HCEC 1CT (cell line): ENCODE measurements around the gene GADD45B.
A peak's percentile ranks its signal among the peaks of the same experiment; 100 is the strongest.
"Not testable (repeated sequence)": the region's sequence is repeated elsewhere in the genome, so short reads cannot be mapped to it uniquely, and the experiment has no call there.

ENCODE experiments used
- DNase-seq: peaks from one replicate; pipeline ENCODE4 v3.0.0-alpha.2; 2017

GADD45B gene

DNA sequence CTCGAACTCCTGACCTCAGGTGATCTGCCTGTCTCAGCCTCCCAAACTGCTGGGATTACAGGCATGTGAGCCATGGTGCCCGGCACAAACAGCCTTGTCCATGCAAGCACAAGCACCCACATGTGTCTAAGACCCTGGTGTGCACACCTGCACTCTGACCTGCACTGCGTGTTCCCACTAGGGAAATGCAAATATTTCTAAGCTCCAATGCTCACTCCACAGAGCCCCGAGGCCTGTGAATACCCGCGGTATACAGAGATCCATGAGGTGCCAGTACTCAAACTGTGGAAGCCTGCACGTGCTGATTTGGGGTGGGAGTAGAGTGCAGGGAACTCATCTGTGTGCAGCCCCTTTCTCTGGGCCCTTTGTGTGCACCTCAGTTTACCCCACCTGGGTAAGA lies 14.7 kb downstream of the GADD45B start:
- no peak for DNase-seq

- DNase-seq: peak; percentile 84
Observed at GRCh38 chr19:2491130-2491801, 15.3 kb downstream of the GADD45B start.

GRCh38 chr19:2492870-2493269 lies 16.9 kb downstream of the GADD45B start:
- DNase-seq: no peak

GRCh38 chr19:2493448-2493847 lies 17.5 kb downstream of the GADD45B start:
- not testable (repeated sequence) for DNase-seq

DNA sequence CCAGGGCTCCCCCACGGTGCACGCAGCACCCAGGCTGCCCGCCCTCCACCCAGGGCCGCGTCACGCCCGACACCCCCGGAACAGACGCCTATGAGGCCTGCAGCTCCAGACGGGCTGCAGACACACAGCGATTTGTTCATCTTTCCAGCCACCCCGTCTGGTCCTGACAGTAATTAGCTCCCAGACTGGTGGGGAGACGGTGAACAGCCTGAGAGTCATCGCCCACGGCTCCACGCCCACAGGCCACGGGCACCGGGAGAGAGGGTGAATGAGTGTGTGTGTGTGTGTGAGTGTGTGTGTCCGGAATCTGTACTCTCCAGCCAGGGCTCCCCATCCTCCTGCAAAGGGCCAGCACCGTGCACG lies 18.1 kb downstream of the GADD45B start:
- DNase-seq: peak; percentile 63

DNA sequence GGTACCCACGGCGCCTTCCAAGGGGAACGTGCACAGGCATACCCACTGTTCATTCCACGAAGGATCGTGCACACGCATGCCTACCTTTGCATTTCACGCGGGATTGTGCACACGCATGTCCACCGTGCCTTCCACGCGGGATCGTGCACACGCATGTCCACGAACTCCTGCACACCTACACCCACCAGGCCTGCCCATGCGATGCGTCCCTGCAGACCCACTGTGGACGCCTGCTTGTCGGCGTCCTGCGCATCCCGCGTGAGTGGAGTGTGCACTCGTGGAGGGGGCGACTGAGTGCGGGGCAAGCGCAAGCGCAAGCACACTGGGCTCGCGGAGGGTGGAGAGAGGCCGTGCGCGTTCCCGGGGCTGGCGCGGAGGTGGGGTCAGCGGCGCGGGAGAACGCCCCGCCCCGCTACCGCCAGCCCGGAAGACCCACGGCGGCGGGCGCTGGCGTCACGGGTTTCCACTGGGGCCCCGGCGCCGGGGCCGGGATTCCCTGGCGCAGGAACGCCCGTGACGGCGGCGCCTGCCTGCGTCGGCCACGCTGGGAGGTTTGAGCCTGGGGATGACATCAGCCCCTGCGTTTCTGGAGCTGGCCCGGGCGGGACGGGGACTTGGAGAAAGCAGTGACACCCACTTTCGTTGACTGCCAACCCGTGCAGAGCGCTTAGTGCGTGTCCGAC lies 18.7 kb downstream of the GADD45B start:
- peak; percentile 73 for DNase-seq

GRCh38 chr19:2495130-2495641 lies 19.3 kb downstream of the GADD45B start:
- DNase-seq: peak; percentile 66

DNA sequence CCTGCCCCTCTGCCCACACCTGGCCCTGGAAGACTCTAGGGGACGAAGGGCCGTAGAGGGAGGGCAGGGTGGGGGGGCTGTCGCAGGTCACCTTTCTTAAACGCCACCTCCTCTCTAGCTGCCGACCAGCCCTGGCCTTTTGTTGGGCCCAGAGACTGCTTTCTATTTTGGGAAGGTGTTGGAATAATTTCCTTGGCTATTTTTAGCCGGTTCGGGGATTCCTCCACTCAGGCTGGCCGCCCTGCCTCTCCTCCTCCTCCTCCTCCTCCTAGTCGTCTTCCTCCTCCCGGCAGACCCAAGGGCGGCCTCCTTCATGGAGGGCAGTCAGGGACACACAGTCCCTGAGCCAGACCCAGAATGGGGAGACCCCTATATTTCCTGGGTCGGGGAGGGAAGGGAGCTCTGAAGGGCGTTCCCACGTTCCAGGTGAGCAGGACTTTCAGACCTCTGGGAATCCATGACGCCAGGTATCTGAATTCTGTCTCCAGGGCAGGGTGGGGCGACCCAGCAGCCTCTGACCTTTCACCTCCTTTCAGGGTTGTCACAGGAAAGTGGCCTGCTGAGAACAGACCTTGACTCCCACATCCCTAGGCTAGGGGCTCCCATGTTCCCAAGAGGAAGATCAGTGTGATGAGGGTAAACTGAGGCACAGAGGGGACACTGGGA lies 19.9 kb downstream of the GADD45B start:
- DNase-seq: peak; percentile 29

DNA sequence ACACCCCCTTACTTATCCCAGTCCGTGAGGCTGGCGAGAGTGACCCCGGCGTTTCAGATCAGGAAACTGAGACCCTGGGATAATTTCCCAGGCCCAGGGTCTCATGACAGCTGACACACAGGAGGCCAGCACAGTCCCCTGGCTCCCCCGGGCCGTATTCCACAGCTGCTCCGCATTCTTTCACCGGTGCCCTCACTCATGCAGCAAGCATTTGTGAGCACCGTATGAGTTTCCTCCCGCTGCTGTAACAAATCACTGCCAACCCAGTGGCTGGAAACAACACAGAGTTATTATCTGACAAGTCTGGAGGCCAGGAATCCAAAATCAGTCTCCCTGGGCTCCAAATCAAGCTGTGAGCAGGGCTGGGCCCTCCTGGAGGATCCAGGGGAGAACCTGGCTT lies 21.3 kb downstream of the GADD45B start:
- no peak for DNase-seq

GRCh38 chr19:2500156-2500555 lies 24.2 kb downstream of the GADD45B start:
- no peak for DNase-seq

DNA sequence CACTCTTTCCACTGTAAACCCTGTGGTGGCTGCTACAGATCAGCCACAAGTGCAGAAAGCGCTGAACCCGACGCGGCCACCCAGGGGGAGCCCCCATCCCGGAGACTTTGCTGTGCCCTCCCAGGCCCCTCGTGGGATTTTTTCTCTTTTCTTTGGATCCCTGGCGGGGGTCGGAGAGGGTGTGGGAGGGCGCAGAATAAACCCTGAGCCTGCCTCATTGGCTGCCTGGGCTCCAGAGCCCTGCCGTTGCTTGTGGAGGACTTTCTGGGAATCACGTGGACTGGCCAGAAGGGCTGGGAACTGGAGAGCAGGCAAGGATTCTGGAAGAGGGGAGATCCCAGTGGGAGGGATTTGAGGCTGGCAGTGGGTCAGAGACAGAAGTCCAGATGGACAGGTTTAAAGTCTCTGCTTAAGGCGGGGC lies 24.9 kb downstream of the GADD45B start:
- DNase-seq: no peak

GRCh38 chr19:2503521-2504109 lies 27.7 kb downstream of the GADD45B start:
- DNase-seq: peak; percentile 58

GRCh38 chr19:2506656-2507055 lies 30.7 kb downstream of the GADD45B start:
- not testable (repeated sequence) for DNase-seq

DNA sequence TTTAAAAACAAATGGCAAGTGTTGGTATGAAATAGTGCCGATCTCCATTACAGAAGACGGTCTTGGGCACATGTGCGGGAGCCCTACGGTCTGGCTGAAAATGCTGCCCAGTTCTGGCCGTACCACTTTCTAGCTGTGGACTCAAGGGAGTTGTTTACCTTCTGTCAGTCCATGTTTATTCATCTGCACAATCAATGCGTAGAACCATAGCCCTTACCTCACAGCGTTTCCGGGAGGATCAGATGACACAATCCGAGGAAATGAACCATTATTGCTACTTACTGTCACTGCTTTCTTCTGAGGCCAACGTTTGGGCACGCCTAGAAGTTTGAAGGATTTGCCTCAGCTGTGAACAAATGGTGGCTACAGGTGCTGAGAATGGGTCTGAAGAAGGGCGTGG lies 31.2 kb downstream of the GADD45B start:
- peak; percentile 57 for DNase-seq

DNA sequence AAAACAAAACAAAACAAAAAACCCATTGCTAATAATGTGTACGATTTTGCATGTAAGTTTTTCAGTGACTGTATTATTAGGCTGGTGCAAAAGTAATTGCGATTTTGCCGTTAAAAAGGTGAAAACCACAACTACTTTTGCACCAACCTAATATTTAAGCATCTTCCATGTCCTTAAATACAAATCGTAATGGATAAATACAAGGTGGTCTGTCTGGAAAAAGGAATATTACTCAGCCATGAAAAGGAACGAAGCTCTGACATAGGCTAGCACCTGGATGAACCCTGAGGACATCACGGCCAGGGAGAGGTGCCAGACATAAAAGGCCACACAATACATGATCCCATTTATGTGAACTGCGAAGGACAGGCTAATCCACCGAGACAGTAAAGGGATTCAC lies 33.2 kb downstream of the GADD45B start:
- no peak for DNase-seq

DNA sequence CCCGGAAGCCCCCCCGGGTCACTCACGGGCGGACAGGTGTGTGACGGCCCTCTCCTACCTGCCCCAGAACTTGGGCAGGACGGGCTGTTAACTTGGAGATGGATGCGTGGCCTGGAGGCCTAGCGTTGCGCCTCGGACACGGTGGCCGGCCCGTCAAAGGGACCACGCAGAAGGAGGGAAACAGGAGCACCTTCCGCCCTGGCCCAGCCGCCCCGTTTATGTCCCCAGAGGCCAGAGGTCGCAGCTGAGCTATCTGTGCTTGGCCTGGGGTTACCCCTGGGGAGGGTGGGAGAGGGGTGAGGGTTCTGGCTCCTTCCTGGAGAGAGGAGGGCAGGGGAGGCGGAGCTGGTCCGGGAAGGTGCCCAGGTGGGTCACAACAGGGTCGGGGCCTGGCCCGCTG lies 35.6 kb downstream of the GADD45B start:
- no peak for DNase-seq

- DNase-seq: no peak
Observed at GRCh38 chr19:2511991-2512390, 36.1 kb downstream of the GADD45B start.

- no peak for DNase-seq
Observed at GRCh38 chr19:2512523-2513431, 36.9 kb downstream of the GADD45B start.

GRCh38 chr19:2514981-2515518 lies 39.1 kb downstream of the GADD45B start:
- no peak for DNase-seq

DNA sequence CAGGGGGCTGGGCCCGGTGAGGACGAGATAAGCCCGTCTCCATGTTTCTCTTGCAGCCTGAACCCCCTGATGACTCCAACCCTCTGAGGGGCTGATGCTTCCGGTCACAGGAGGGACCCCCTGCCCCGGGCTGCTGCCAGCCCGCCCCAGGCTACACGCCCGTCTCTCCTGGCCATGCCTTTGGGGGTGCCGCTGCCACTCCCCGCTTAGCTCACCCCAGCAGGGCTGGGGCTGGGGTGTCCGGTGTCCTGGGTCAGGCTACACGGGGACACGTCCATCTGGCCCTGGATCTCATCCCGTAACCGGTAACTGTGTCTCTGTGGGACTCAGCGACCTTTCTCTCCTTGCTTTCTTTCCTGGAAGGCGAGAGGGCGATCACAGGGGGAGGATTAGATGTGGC lies 40.8 kb downstream of the GADD45B start:
- DNase-seq: no peak

GRCh38 chr19:2517881-2518601 lies 42.1 kb downstream of the GADD45B start:
- DNase-seq: no peak
